HUES6 (cell line): ENCODE results near the gene NFE2.

Experiments used
- H3K27ac ChIP-seq: 2 replicates; pipeline ENCODE4 v1.7.0; 2013; ENCODE audit warnings: low read depth, mild to moderate bottlenecking, low read length, inconsistent platforms
- H3K27me3 ChIP-seq: 2 replicates; pipeline ENCODE4 v1.6.1; 2013; ENCODE audit warnings: low read length; ENCODE audit not compliant: control insufficient read depth, insufficient read depth
- H3K36me3 ChIP-seq: 2 replicates; pipeline ENCODE4 v1.6.1; 2013; ENCODE audit warnings: low read length; ENCODE audit not compliant: control insufficient read depth, insufficient read depth
- H3K4me1 ChIP-seq: 2 replicates; pipeline ENCODE4 v1.6.1; 2013; ENCODE audit warnings: low read length; ENCODE audit not compliant: control insufficient read depth, insufficient read depth
- H3K4me3 ChIP-seq: 2 replicates; pipeline ENCODE4 v1.5.1; 2013; ENCODE audit warnings: low read depth, low read length
- H3K9ac ChIP-seq: one replicate; pipeline ENCODE4 v1.6.1; 2013; ENCODE audit warnings: mild to moderate bottlenecking, low read length
- H3K9me3 ChIP-seq: 2 replicates; pipeline ENCODE4 v1.6.1; 2013; ENCODE audit warnings: low read depth, low read length; ENCODE audit not compliant: control insufficient read depth, insufficient read depth

NFE2 gene

DNA sequence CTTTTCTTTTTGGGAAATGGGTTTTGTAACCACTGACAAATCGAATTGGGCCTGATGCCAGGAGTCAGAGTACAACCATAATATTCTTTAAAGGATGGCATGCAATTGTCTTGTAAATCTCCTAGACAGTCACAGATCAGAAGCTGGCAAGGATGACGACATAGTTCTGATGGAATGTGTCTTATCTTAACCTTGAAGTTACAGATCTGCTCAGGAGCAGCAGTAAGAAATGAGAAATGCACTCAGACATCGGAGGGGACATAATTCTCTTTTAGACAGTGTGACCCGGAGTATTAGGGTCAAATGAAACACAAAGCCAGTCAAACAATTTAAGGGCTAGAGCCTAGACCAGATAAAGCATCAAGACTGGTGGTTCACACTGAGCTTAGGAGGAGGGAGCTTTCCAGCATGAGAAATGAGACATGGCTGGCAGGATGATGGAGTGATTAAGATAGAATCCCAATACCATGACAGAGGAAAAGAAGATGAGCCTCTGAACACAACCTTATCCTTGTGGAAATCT is 38.4 kb downstream of the NFE2 start:
- H3K9ac ChIP-seq: peak overlapping the region; percentile 36
- peak overlapping the region; percentile 87 for H3K27ac ChIP-seq
- no peak overlapping the region for H3K4me3 ChIP-seq
- no peaks in the 10 kb centered on the region for H3K9me3 ChIP-seq
- peaks cover 2% of the 10 kb centered on the region for H3K36me3 ChIP-seq
- H3K27me3 ChIP-seq: no peaks in the 10 kb centered on the region
- peaks cover 48% of the 10 kb centered on the region for H3K4me1 ChIP-seq

DNA sequence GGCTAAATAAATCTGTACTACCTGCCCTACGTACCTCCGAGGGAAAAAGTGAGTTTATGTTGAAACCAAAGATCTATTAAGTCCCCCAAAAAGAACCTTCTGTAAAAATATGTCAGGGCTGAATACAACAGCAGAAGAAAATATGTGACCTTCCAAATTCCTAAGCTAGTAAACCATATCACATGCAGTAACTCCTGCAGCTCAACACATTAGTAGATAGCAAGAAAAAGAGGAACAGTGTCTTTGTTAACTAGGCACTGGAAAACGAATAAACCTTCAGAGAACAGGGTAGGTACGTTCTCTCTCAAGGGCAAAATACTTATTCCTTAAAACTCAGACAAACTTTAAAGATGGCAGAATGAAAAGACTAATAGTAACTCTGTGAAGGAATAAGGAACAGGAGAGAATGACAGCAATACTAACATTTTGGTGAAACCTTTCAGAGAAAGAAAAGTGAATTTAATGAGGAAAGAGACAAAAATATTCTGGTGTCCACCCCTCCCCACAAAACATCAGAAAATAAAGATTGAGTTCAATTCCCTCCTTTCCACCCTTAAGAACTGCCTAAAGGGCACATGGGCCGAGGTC is 38.9 kb downstream of the NFE2 start:
- H3K9ac ChIP-seq: peak overlapping the region; percentile 7
- peaks cover 53% of the 10 kb centered on the region for H3K4me1 ChIP-seq
- H3K9me3 ChIP-seq: no peaks in the 10 kb centered on the region
- H3K36me3 ChIP-seq: peaks cover 7% of the 10 kb centered on the region
- no peak overlapping the region for H3K4me3 ChIP-seq
- no peaks in the 10 kb centered on the region for H3K27me3 ChIP-seq
- peak overlapping the region; percentile 87 for H3K27ac ChIP-seq

DNA sequence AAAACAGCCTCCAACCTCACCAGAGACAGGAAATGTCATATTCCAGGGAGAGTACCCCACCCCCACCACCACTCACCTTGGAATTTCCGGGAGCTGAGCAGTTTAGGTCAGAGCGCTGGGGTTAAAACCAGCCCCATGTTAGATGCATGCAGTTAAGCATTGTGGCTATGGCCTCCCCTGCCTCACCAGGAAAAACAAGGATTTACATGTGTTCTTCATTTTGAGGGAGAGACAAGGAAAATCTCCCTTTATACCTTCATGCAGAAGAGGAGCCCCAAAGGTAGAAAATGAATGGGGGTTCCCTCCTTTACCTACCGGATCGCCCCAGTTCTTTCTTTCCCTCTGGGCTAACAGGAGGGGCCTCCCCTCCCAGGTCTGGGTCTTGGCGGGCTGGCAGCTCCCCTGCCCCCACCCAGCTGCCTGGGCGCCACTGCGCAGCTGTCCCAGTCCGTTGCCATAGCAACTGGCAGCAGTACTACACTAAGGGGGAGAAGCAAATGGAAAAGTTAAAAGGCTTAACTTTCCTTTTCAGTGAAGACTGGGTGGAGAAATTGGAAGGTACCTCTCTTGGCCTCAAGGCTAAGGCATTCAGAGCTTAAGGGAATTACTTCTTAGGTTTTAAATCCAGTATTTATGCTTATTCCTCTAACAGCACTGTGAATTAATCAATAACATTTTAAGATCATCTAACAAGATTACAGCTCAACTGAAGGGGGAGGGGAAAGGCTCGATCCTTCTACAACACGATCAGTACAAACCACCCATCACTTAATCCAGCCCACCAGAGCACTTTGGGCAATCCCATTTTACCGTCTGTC is 41.4 kb downstream of the NFE2 start:
- H3K36me3 ChIP-seq: peaks cover 27% of the 10 kb centered on the region
- peaks cover 44% of the 10 kb centered on the region for H3K4me1 ChIP-seq
- peak overlapping the region; percentile 93 for H3K9ac ChIP-seq

DNA sequence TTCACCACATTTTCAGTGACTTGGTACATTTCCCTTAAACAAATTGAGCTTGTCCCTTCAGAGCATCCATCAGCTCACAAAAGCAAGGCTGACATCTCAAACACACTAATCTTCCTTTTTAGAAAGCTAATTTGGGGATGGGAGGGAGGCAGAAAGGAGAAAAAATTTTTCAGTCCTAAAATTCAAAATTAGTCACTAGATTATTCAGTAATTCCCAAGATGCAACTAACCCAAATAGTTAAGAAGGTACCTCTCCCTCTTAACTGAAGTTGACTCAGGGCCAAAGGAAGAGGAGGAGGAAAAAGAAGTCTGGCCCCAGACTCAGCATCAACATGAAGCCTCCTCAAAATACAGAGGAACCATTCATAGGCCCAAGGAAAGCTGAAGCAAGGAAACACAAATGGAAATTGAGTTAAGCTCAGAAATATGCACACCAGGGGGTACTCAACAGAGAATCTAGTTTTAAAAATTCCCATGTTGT is 42.6 kb downstream of the NFE2 start:
- Histone ChIP-seq H3K27me3 (no peaks in the 10 kb centered on the region), H3K4me1 (peaks cover 44% of the 10 kb centered on the region), H3K4me3 (peak overlapping the region; percentile 60), H3K36me3 (peaks cover 35% of the 10 kb centered on the region), H3K9ac (peak overlapping the region; percentile 93), H3K27ac (peak overlapping the region; percentile 97), H3K9me3 (no peaks in the 10 kb centered on the region)

More for the DNA sequence above, 41.4 kb downstream of the NFE2 start:
- Histone ChIP-seq H3K27me3 (no peaks in the 10 kb centered on the region), H3K4me3 (peak overlapping the region; percentile 60), H3K27ac (peak overlapping the region; percentile 97), H3K9me3 (no peaks in the 10 kb centered on the region)

DNA sequence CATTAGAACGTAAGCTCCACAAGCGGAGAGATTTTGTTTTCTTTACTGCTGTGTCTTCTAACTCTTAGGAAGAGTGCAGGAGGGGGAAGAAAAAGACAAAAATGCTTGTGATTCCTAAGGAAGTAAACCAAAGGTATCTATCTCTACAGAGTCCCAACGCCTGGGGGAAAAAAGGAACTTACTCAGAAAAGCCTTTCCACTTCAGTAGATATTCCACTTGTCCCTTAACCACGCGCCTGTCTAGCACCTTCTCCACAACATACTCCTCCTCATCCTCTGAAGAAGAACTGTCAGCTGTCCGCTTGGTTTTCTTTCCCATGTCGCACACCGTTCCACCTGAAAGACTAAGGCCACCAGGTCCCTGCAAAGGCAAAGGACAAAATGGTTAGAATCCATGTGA is 43.5 kb downstream of the NFE2 start:
- Histone ChIP-seq H3K4me3 (no peak overlapping the region), H3K9me3 (no peaks in the 10 kb centered on the region), H3K27me3 (no peaks in the 10 kb centered on the region), H3K4me1 (peaks cover 38% of the 10 kb centered on the region), H3K27ac (peak overlapping the region; percentile 97), H3K9ac (no peak overlapping the region), H3K36me3 (peaks cover 44% of the 10 kb centered on the region)

DNA sequence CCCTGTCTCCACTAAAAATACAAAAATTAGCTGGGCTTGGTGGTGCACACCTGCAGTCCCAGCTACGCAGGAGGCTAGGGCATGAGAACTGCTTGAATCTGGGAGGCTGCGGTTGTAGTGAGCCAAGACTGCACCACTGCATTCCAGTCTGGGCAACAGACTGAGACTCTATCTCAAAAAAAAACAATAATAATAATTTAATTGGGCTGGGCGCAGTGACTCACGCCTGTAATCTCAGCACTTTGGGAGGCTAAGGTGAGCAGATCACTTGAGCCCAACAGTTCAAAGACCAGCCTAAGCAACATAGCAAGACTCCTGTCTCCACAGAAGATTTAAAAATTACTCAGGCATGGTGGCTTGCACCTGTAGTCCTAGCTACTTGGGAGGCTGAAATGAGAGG is 47.6 kb downstream of the NFE2 start:
- no peak overlapping the region for H3K4me3 ChIP-seq
- H3K27me3 ChIP-seq: no peaks in the 10 kb centered on the region
- H3K36me3 ChIP-seq: peaks cover 69% of the 10 kb centered on the region
- no peaks in the 10 kb centered on the region for H3K9me3 ChIP-seq
- H3K9ac ChIP-seq: no peak overlapping the region
- no peak overlapping the region for H3K27ac ChIP-seq
- H3K4me1 ChIP-seq: peaks cover 12% of the 10 kb centered on the region

DNA sequence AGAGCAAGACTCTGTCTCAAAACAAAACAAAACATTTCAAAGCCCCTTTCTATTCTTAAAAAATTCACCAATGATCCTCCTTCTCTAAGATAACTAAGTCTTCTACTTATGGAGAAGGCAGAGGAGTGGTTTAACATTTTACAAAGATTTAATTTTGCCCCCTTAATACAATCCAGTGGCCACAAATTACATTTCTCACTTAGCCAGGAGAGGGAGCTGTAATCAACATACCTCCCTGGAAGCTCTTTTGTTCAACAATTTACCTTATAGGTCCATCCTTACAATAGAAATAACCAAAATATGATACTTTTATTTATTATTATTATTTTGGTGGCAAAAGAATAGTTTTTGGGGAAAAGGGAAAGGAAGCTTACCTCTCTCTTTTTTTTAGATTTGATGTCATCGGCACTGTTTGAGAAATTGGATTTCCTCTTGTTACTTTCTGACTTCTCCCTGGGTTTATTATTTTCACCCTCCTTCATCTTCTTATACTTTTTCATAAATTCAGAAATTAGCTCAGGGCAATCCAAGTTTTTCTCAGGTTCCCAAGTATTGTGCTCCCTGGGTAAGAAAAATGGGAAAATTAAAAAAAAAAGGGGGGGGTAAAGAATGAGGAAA is 49.0 kb downstream of the NFE2 start:
- Histone ChIP-seq H3K27ac (no peak overlapping the region), H3K27me3 (no peaks in the 10 kb centered on the region), H3K4me3 (no peak overlapping the region), H3K36me3 (peaks cover 69% of the 10 kb centered on the region), H3K4me1 (no peaks in the 10 kb centered on the region), H3K9ac (no peak overlapping the region), H3K9me3 (no peaks in the 10 kb centered on the region)

DNA sequence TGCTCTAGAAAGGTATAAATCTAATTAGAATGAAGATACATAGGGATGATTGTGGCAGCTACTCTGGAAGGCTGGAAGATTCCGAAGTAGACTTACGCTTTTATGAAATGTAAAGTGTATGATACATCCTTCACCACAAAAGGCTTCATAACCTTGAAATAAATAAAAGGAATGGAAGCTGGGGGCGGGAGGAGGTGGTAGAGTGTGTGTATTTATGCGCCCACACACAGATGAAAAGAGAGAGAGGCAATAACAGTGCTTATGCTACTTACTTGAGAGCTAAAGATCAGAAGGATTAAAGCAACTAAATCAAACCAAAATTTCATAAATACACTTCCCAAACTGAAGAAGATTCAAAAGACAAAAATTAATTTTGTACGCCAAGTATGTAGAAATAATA is 51.3 kb downstream of the NFE2 start:
- H3K36me3 ChIP-seq: peaks cover 67% of the 10 kb centered on the region
- no peak overlapping the region for H3K4me3 ChIP-seq
- no peak overlapping the region for H3K27ac ChIP-seq
- no peaks in the 10 kb centered on the region for H3K27me3 ChIP-seq
- no peaks in the 10 kb centered on the region for H3K9me3 ChIP-seq
- H3K9ac ChIP-seq: no peak overlapping the region
- H3K4me1 ChIP-seq: no peaks in the 10 kb centered on the region

DNA sequence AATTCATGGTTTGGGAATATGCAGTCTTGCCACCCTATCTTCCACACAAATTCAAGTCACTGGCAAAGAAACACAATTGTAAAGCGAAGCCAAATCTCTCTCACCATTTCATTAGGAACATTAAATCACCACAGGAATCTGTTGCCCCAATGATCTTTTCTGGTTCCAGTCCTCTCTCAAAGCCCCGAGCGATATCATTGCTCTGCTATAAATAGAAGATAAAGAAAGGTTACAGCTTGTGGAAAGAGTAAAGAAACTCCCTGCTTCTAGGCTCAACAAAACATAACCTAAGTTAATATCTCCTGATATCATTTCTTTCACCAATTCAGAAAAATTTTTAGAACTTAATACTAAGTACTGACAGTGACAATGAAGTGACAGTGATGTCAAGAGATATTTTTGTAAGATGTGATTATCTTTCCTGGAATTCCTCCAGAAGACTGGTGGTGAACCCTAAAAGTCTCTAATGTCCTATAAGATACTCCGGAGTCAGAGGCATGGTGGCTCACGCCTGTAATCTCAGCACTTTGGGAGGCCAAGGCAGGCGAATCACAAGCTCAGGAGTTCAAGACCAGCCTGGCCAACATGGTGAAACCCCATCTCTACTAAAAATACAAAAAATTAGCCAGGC is 54.7 kb downstream of the NFE2 start:
- Histone ChIP-seq H3K9me3 (no peaks in the 10 kb centered on the region), H3K9ac (no peak overlapping the region), H3K4me3 (no peak overlapping the region), H3K4me1 (no peaks in the 10 kb centered on the region), H3K36me3 (peaks cover 62% of the 10 kb centered on the region), H3K27ac (no peak overlapping the region), H3K27me3 (no peaks in the 10 kb centered on the region)
